Ovary (tissue), 3 donors: ENCODE measurements around the gene PIK3R2.

ENCODE experiments used
- EP300 ChIP-seq: sonication (generic); formaldehyde crosslinking; IDR thresholded peaks from one replicate; pipeline ENCODE4 v1.6.1; 2017; ENCODE audit warnings: antibody characterized with exemption
- TF ChIP-seq, protein P1 (sequence below), 3 donors: fragments of 450-650 bp in 2 of 3; fragments of 200-600 bp in 1 of 3; IDR thresholded peaks; one replicate each; pipeline versions ENCODE4 v1.5.1 to v1.8.0; 2016 to 2022; ENCODE audit warnings: antibody characterized with exemption in 3 of 3, mild to moderate bottlenecking in 1 of 3
- donor health status: DM: no; HTN: no; CAD: no.

DNA sequence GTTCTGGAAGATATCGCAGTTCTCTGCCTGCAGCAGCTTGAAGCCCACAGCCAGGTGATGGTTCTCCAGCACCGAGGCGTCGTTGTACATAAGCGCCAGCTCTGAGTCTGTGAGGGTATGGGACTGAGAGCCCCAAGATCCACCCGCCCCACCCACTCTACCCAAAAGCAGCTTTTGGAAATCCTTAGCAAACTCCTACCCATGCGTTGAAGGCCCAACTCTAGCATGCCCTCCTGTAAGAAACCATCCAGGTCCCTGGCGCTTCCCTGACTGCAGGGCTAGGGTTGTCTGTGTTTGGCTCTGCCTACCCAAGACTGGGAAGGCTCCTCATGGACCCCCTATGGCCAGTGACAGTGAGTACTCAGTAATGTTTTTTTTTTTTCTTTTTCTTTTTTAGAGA lies 63.8 kb downstream of the PIK3R2 start:
- TF ChIP-seq, protein P1, sequence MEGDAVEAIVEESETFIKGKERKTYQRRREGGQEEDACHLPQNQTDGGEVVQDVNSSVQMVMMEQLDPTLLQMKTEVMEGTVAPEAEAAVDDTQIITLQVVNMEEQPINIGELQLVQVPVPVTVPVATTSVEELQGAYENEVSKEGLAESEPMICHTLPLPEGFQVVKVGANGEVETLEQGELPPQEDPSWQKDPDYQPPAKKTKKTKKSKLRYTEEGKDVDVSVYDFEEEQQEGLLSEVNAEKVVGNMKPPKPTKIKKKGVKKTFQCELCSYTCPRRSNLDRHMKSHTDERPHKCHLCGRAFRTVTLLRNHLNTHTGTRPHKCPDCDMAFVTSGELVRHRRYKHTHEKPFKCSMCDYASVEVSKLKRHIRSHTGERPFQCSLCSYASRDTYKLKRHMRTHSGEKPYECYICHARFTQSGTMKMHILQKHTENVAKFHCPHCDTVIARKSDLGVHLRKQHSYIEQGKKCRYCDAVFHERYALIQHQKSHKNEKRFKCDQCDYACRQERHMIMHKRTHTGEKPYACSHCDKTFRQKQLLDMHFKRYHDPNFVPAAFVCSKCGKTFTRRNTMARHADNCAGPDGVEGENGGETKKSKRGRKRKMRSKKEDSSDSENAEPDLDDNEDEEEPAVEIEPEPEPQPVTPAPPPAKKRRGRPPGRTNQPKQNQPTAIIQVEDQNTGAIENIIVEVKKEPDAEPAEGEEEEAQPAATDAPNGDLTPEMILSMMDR (IDR thresholded peaks at IDR 0.05), result no peak
- TF ChIP-seq EP300, result no peak
